Measurements from ENCODE around the gene TRABD2B.

The TRABD2B gene

DNA sequence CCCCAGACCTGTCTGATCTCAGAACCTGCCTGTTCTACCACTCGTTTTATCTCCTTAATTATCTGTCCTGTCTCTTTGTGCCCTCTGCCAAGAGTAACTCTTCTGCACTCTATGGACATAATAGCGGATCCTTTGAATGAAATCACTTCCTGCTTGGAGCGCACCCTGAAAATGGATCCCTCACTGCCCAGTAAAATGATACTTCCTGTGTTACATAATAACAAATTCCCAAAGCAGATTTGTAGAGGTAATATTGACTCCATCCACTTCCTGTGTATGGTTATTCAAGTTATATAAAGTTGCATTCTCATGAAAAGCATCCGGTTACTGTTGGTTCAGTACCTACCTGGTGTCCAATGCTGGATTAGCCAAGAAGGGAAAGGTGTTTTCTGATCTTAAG is 246.0 kb downstream of the TRABD2B start:
- Histone ChIP-seq H3K27ac (ENCODE audit: low read length) (no peak overlapping the region), H3K4me2 (ENCODE audit: insufficient read depth, low read length) (no peak overlapping the region), H3K79me2 (ENCODE audit: insufficient read depth, low read length) (no peaks in the 10 kb centered on the region), H3K27me3 (ENCODE audit: insufficient read depth, low read length, poor library complexity) (peaks cover 6% of the 10 kb centered on the region), H3K9me3 (ENCODE audit: insufficient read depth, low read length, severe bottlenecking) (no peaks in the 10 kb centered on the region), H3K4me1 (ENCODE audit: insufficient read depth, low read length) (no peaks in the 10 kb centered on the region), H3K4me3 (ENCODE audit: low read depth in 1 of 2, low read length in 2 of 2) (no peak overlapping the region), H3K9ac (ENCODE audit: low read depth, low read length) (no peak overlapping the region), H4K20me1 (ENCODE audit: insufficient read depth, low read length) (no peaks in the 10 kb centered on the region), H2AFZ (ENCODE audit: low read depth, low read length) (peak overlapping the region; percentile 41; the same call in 1 of the 2 replicates), H3K36me3 (ENCODE audit: insufficient read depth, low read length) (no peaks in the 10 kb centered on the region)
- ATAC-seq (ENCODE audit: insufficient read depth, low read depth) (no peak), DNase-seq (no peak)
- TF ChIP-seq CTCF (IDR thresholded peaks at IDR 0.05; ENCODE audit: borderline replicate concordance, extremely low read depth, low read length, poor library complexity, severe bottlenecking) = no peak
- no peak for TF ChIP-seq EZH2 (IDR thresholded peaks at IDR 0.05; ENCODE audit: borderline replicate concordance, low read depth, low read length, severe bottlenecking)

- no peak for DNase-seq
- no peak overlapping the region for H2AFZ ChIP-seq (ENCODE audit: low read depth, low read length)
- H3K4me2 ChIP-seq (ENCODE audit: insufficient read depth, low read length) = no peak overlapping the region
- no peaks in the 10 kb centered on the region for H3K4me1 ChIP-seq (ENCODE audit: insufficient read depth, low read length)
- H4K20me1 ChIP-seq (ENCODE audit: insufficient read depth, low read length) = no peaks in the 10 kb centered on the region
- H3K27ac ChIP-seq (ENCODE audit: low read length) = no peak overlapping the region
- H3K9ac ChIP-seq (ENCODE audit: low read depth, low read length) = no peak overlapping the region
- no peaks in the 10 kb centered on the region for H3K9me3 ChIP-seq (ENCODE audit: insufficient read depth, low read length, severe bottlenecking)
- no peaks in the 10 kb centered on the region for H3K79me2 ChIP-seq (ENCODE audit: insufficient read depth, low read length)
- H3K36me3 ChIP-seq (ENCODE audit: insufficient read depth, low read length) = no peaks in the 10 kb centered on the region
- H3K4me3 ChIP-seq (ENCODE audit: low read depth in 1 of 2, low read length in 2 of 2) = no peak overlapping the region
- TF ChIP-seq CTCF (IDR thresholded peaks at IDR 0.05; ENCODE audit: borderline replicate concordance, extremely low read depth, low read length, poor library complexity, severe bottlenecking) = no peak
- no peak for TF ChIP-seq EZH2 (IDR thresholded peaks at IDR 0.05; ENCODE audit: borderline replicate concordance, low read depth, low read length, severe bottlenecking)
- peaks cover 8% of the 10 kb centered on the region for H3K27me3 ChIP-seq (ENCODE audit: insufficient read depth, low read length, poor library complexity)
- no peak for ATAC-seq (ENCODE audit: insufficient read depth, low read depth)
These were observed 251.2 kb downstream of the TRABD2B start for GRCh38 chr1:47745715-47746609.

- DNase-seq = no peak
- Histone ChIP-seq H3K9ac (ENCODE audit: low read depth, low read length) (no peak overlapping the region), H3K9me3 (ENCODE audit: insufficient read depth, low read length, severe bottlenecking) (no peaks in the 10 kb centered on the region), H3K36me3 (ENCODE audit: insufficient read depth, low read length) (no peaks in the 10 kb centered on the region), H3K4me1 (ENCODE audit: insufficient read depth, low read length) (no peaks in the 10 kb centered on the region), H3K27me3 (ENCODE audit: insufficient read depth, low read length, poor library complexity) (peaks cover 3% of the 10 kb centered on the region), H3K27ac (ENCODE audit: low read length) (no peak overlapping the region), H3K4me3 (ENCODE audit: low read depth in 1 of 2, low read length in 2 of 2) (no peak overlapping the region), H4K20me1 (ENCODE audit: insufficient read depth, low read length) (no peaks in the 10 kb centered on the region), H2AFZ (ENCODE audit: low read depth, low read length) (no peak overlapping the region), H3K79me2 (ENCODE audit: insufficient read depth, low read length) (no peaks in the 10 kb centered on the region), H3K4me2 (ENCODE audit: insufficient read depth, low read length) (no peak overlapping the region)
- TF ChIP-seq EZH2 (IDR thresholded peaks at IDR 0.05; ENCODE audit: borderline replicate concordance, low read depth, low read length, severe bottlenecking) = no peak
- ATAC-seq (ENCODE audit: insufficient read depth, low read depth) = no peak
These were observed 254.1 kb downstream of the TRABD2B start for GRCh38 chr1:47742890-47743760.

Measured in DND-41 (cell line).